GM12878 (cell line): Measurements from ENCODE around the gene MAML3. TPM values are rescaled to one million over a fixed set of nuclear protein-coding genes. Genes with fewer than 3 reads are reported as not detected.

ENCODE experiments used
- BCLAF1 ChIP-seq: fragments of 450-650 bp; IDR thresholded peaks from 2 replicates; pipeline ENCODE4 v1.6.1; 2017; ENCODE audit warnings: antibody characterized with exemption, mild to moderate bottlenecking, moderate library complexity
- CEBPZ ChIP-seq: fragments of 150-350 bp; IDR thresholded peaks from 2 replicates; pipeline ENCODE4 v1.6.1; 2016; ENCODE audit warnings: low read depth, low read length
- CHD4 ChIP-seq: fragments of 200-600 bp; sonication (generic); IDR thresholded peaks from 2 replicates; pipeline ENCODE4 v1.6.1; 2016; ENCODE audit warnings: mild to moderate bottlenecking
- E2F4 ChIP-seq: IDR thresholded peaks from 2 replicates; pipeline ENCODE4 v1.6.1; 2012; ENCODE audit warnings: low read depth, low read length, improper control_type of control experiment
- EGR1 ChIP-seq, 2 experiments: IDR thresholded peaks; 1 replicate in 1 of 2; 2 replicates in 1 of 2; pipeline ENCODE4 v1.6.1; 2011 to 2012; ENCODE audit warnings: low read depth in 2 of 2, low read length in 2 of 2, borderline replicate concordance in 1 of 2, mild to moderate bottlenecking in 1 of 2, moderate library complexity in 1 of 2
- MXI1 ChIP-seq: fragments of 150-350 bp; IDR thresholded peaks from 2 replicates; pipeline ENCODE4 v1.6.1; 2011; ENCODE audit warnings: low read depth, mild to moderate bottlenecking, inconsistent platforms, low read length, improper control_type of control experiment
- PML ChIP-seq: IDR thresholded peaks from 2 replicates; pipeline ENCODE4 v1.6.1; 2012; ENCODE audit warnings: low read length, inconsistent platforms
- ZZZ3 ChIP-seq: IDR thresholded peaks from 2 replicates; pipeline ENCODE4 v1.6.1; 2011; ENCODE audit warnings: low read depth; ENCODE audit not compliant: control insufficient read depth, insufficient read length
- polyA plus RNA-seq, 11 experiments: library from polyadenylated mRNA; depleted of rRNA in 4 of 11; unstranded in 6 of 11; stranded (reverse) in 5 of 11; fragments of >200 nt; fragmentation: Nextera tagmentation in 4 of 11; fragmentation: Illumina TruSeq in 1 of 11; extraction: Ambion mirVana in 4 of 11; extraction: Trizol in 1 of 11; gene quantifications; 1 replicate in 1 of 11; 2 replicates in 10 of 11; pipeline versions ENCODE4 v1.2.1 to v1.2.3, GENCODE V29; 2011 to 2016; ENCODE audit warnings: inconsistent platforms in 2 of 11, missing spikeins in 2 of 11, low read depth in 1 of 11
- total RNA-seq, 4 experiments: library from RNA; depleted of rRNA in 3 of 4; stranded (reverse); fragments of >200 nt in 3 of 4; fragmentation: Illumina TruSeq in 1 of 4; extraction: Trizol in 1 of 4; gene quantifications; 2 replicates each; pipeline versions ENCODE4 v1.2.1 to v1.2.3, GENCODE V29; 2013 to 2021

MAML3 gene
- total and polyA plus RNA-seq, 10 of the 15 experiments (the other 5 are each of a cell fraction or from before 2014, with no cell fraction given) = under 0.01 to 0.53 (median 0.06) TPM; not detected in 2

GRCh38 chr4:139889901-139890300, 264.1 kb downstream of the MAML3 start (continued):
- TF ChIP-seq BCLAF1 (no peak), MXI1 (no peak), CHD4 (no peak), ZZZ3 (no peak), CEBPZ (no peak), E2F4 (no peak), EGR1 (IDR thresholded peaks at IDR 0.05; ENCODE audit: borderline replicate concordance in 1 of 2, low read depth in 2 of 2, low read length in 2 of 2) (no peak), PML (no peak)
